Measurements from ENCODE around the gene CXCR6. TPM values are rescaled to one million over a fixed set of nuclear protein-coding genes. Genes with fewer than 3 reads are reported as not detected.

CXCR6 gene
- total RNA-seq, 1 experiment from 2014 or later, result not detected

GRCh38 chr3:45966371-45966791 is 23.1 kb downstream of the CXCR6 start:
- Mint-ChIP-seq H3K27me3 (ENCODE audit: unreplicated experiment) (no peaks in the 10 kb centered on the region), H3K4me3 (ENCODE audit: low read depth, unreplicated experiment) (no peak overlapping the region), H3K9me3 (ENCODE audit: low read depth, unreplicated experiment) (no peaks in the 10 kb centered on the region), H3K36me3 (ENCODE audit: insufficient read depth, unreplicated experiment) (peaks cover 4% of the 10 kb centered on the region), H3K4me1 (ENCODE audit: low read depth, unreplicated experiment) (no peaks in the 10 kb centered on the region), H3K27ac (ENCODE audit: unreplicated experiment) (no peak overlapping the region)
- no peak for TF ChIP-seq CTCF (IDR thresholded peaks at IDR 0.05; ENCODE audit: unreplicated experiment)
- CTCF ChIA-PET, result no interaction called here
- intact Hi-C loops (cut with micrococcal nuclease; ENCODE audit: unreplicated experiment), result no loop called here
- BruUV-seq (replicated peaks), result no TSS peak
- DNase-seq, result no peak

- Mint-ChIP-seq H3K9me3 (ENCODE audit: low read depth, unreplicated experiment) (no peaks in the 10 kb centered on the region), H3K36me3 (ENCODE audit: insufficient read depth, unreplicated experiment) (peaks cover 4% of the 10 kb centered on the region), H3K27me3 (ENCODE audit: unreplicated experiment) (no peaks in the 10 kb centered on the region), H3K27ac (ENCODE audit: unreplicated experiment) (no peak overlapping the region), H3K4me3 (ENCODE audit: low read depth, unreplicated experiment) (no peak overlapping the region), H3K4me1 (ENCODE audit: low read depth, unreplicated experiment) (no peaks in the 10 kb centered on the region)
- CTCF ChIA-PET, result no interaction called here
- intact Hi-C loops (cut with micrococcal nuclease; ENCODE audit: unreplicated experiment), result no loop called here
- no peak for TF ChIP-seq CTCF (IDR thresholded peaks at IDR 0.05; ENCODE audit: unreplicated experiment)
- no peak for DNase-seq
- no TSS peak for BruUV-seq (replicated peaks)
These were observed 23.8 kb downstream of the CXCR6 start for GRCh38 chr3:45966950-45967640.

DNA sequence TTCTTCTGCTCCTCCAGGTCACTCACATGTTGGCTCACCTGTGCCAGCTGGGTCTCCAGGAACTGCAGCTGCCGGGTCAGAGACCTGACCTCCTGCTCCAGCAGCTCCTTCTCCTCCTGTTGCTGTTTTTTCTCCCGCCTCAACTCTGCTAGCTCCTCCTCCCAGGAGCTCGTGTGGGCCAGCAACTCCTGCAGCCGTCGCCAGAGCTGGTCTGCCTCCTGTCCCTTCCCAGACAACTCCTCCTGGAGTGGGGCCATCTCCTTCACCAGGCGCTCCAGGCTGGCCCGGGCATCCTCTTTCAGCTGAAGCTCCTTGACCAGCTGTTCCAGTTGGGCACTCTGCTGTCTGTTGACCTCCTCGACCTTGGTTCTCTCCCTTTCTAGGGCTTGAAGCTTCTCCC is 24.5 kb downstream of the CXCR6 start:
- intact Hi-C loops (cut with micrococcal nuclease; ENCODE audit: unreplicated experiment), result no loop called here
- no peak for TF ChIP-seq CTCF (IDR thresholded peaks at IDR 0.05; ENCODE audit: unreplicated experiment)
- no peak overlapping the region for H3K4me3 Mint-ChIP-seq (ENCODE audit: low read depth, unreplicated experiment)
- no peak for DNase-seq
- H3K27me3 Mint-ChIP-seq (ENCODE audit: unreplicated experiment), result no peaks in the 10 kb centered on the region
- no peak overlapping the region for H3K27ac Mint-ChIP-seq (ENCODE audit: unreplicated experiment)
- CTCF ChIA-PET, result no interaction called here
- H3K4me1 Mint-ChIP-seq (ENCODE audit: low read depth, unreplicated experiment), result no peaks in the 10 kb centered on the region
- no peaks in the 10 kb centered on the region for H3K9me3 Mint-ChIP-seq (ENCODE audit: low read depth, unreplicated experiment)
- H3K36me3 Mint-ChIP-seq (ENCODE audit: insufficient read depth, unreplicated experiment), result peaks cover 4% of the 10 kb centered on the region
- BruUV-seq (replicated peaks), result no TSS peak

GRCh38 chr3:45968149-45968548 is 24.9 kb downstream of the CXCR6 start:
- Mint-ChIP-seq H3K27ac (ENCODE audit: unreplicated experiment) (no peak overlapping the region), H3K4me3 (ENCODE audit: low read depth, unreplicated experiment) (no peak overlapping the region), H3K9me3 (ENCODE audit: low read depth, unreplicated experiment) (no peaks in the 10 kb centered on the region), H3K36me3 (ENCODE audit: insufficient read depth, unreplicated experiment) (peaks cover 4% of the 10 kb centered on the region), H3K4me1 (ENCODE audit: low read depth, unreplicated experiment) (no peaks in the 10 kb centered on the region), H3K27me3 (ENCODE audit: unreplicated experiment) (no peaks in the 10 kb centered on the region)
- intact Hi-C loops (cut with micrococcal nuclease; ENCODE audit: unreplicated experiment), result no loop called here
- CTCF ChIA-PET, result interaction anchor here (0.8 kb wide), 1 partner anchor 9 kb away, joined by 3 read pairs; no protein-coding TSS in a partner anchor
- TF ChIP-seq CTCF (IDR thresholded peaks at IDR 0.05; ENCODE audit: unreplicated experiment), result no peak
- DNase-seq, result no peak
- BruUV-seq (replicated peaks), result TSS peak; percentile 73
